Measurements from ENCODE around the gene RPS23.
A peak's percentile ranks its signal among the peaks of the same experiment; 100 is the strongest.

The RPS23 gene

DNA sequence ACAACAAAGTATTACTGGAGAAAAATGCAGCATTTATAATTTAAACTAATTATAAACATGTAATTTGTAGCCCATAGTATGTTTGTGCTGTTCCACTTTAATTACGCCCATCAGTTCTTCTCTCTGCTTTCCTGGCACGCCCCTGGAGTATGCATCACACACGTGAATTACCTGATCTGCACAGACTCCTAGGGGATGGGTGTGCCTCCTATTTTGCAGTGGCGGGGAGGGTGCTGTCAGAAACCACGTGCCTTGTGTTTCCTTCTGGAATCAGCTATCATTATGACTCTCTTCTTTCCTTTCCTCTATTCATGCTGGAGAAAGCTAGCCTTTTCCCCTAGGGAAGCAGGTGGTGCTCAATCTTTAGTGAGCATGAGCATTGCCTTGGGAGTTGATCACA, 43.3 kb downstream of the RPS23 start:
- no peak for DNase-seq

DNA sequence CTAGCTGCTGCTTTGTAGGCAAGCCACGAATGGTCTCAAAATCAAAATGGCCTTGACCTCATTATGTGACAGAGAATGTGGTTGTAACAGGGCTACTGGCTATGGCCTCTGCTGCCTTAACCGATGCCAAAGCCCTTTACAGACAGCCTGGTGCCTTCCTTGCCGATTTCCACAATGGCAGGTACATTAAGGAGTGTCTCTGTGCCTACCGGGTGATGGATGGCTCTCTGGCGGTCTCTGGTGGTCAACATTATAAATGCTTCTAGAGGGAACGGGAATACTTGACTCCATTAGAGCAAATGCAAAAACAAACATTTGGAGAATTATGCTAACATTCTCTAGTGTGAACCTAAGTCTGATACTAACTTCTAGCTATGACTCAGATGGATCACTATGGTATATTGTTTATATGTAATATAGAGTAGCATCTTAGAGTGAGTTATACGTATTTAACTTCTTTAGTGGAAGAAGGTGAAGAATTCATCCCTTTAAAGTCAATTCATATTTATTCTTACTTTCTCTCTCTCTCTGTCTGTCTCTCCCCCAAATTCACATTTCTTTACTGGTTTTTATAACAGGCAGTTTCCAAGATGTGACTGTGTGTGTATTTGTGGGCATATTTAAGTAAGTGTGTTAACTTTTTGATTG, 52.5 kb downstream of the RPS23 start:
- peak; percentile 70 to 71 for DNase-seq
